Measurements from ENCODE around the gene SIPA1L3.
A peak's percentile ranks its signal among the peaks of the same experiment; 100 is the strongest.

SIPA1L3 gene

DNA sequence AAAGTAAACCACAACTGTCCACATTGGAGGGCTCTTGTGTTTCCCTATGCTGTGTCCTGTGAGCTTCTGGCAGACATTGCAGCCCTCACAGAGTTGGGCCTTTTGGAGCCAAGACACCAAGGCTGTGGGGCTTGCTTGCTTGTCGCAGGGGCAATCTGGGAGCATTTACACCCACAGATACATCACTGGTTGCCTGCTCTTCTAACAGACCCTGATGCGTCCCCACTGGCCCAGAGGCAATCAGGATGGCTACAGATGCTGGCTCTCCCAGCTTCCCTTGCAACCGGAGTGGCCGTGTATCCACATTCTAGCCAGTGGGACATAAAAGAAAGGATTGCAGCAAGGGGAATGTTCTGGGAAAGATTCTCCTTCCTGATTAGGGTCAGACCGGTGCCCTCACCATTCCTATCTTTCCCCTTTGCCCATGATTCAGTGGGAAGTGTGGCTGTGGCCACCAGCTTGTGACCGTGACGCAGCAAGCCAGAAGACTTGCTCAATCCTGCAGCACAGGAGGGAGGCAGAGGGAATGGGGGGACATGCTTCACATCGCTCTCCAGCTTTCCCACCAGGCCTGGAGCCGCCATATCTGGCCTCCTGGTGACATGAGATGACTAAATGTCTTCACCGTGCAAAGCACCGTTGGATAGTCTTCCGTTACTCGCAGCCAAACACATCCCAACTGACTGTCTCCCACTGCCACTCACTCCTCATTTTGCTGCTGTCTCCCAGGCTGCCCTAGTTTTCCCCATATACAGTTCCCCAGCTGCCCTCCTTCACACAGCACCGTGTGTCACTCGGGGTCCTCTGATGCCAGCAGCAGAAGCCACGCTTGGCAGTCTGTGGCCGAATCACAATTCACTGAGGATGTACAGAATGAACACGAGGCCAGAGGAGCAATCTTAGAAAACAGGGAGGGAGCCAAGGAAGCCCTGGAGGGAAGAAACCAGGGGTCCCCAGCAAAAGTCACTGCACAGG lies 166.1 kb downstream of the SIPA1L3 start:
- H3K18ac ChIP-seq (ENCODE audit: low read length) = no peak overlapping the region

DNA sequence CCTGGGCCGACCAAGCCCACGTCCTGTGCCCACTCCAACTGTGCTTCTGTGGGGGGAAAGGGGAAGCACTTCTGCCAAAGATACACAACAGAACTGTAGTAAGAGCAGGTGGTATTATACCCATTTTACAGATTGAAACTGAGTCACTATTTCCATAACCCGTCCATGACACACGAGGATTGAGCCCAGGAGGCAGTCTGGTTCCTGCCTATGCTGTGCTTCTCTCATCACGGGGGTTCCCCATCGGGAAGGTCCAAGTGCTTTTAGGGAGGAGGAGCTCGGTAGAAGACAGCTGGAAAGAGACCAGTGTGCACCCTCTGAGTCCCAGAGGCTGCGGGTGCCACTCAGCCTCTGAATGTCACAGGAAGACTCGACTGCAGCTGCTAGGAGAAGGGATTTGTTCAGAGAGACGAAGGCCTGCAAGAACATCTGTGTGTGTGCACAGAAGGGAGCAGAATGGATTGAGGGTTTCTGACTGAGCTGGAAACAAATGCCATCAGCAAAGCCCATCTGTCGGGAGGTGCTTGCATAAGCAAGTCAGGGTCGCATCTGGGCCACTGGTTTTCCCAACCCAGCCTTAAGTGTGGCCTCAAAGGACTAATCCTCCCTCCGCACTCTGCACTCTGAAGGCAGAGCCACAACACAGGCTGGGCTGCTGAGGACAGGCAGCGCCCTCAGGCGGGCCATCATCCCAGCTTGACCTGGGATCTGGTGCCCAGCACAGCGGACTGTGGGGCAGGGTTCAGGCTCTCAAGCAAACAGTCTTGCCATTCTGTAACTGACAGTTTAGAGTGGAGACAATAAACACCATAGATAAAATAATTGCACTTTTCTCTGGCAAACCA lies 167.1 kb downstream of the SIPA1L3 start:
- DNase-seq = peak; percentile 76
- no peak overlapping the region for H3K56ac ChIP-seq (ENCODE audit: low read length)
- no peak overlapping the region for H3K27ac ChIP-seq (ENCODE audit: low read depth, low read length)
- H4K8ac ChIP-seq (ENCODE audit: low read depth, low read length) = no peak overlapping the region
- H2BK15ac ChIP-seq (replicated peaks; ENCODE audit: low read depth) = no peak overlapping the region
- no peak overlapping the region for H3K4me3 ChIP-seq (ENCODE audit: low read length)
- no peaks in the 10 kb centered on the region for H3K4me1 ChIP-seq (ENCODE audit: control insufficient read depth, low read depth, low read length)
- no peak overlapping the region for H4K5ac ChIP-seq (ENCODE audit: low read length)
- H2AK5ac ChIP-seq (ENCODE audit: low read length) = no peak overlapping the region
- H3K79me1 ChIP-seq (ENCODE audit: low read length) = no peaks in the 10 kb centered on the region
- no peaks in the 10 kb centered on the region for H3K27me3 ChIP-seq (ENCODE audit: insufficient read depth, low read length, poor library complexity)
- H2BK120ac ChIP-seq (ENCODE audit: low read depth, low read length) = no peak overlapping the region
- no CpG with 5 or more reads among the region's 16 CpGs for WGBS (ENCODE audit: extremely low coverage, insufficient coverage, low lambda C conversion rate)
- no peak overlapping the region for H3K23ac ChIP-seq (ENCODE audit: low read length)
- H3K9ac ChIP-seq (ENCODE audit: low read length) = no peak overlapping the region
- H3K36me3 ChIP-seq (ENCODE audit: control insufficient read depth, insufficient read depth, low read length) = no peaks in the 10 kb centered on the region
- no peak overlapping the region for H3K18ac ChIP-seq (ENCODE audit: low read length)
- H3K4ac ChIP-seq (ENCODE audit: low read depth, low read length) = no peak overlapping the region
- no peak overlapping the region for H3K4me2 ChIP-seq (ENCODE audit: low read length)
- H3K79me2 ChIP-seq (ENCODE audit: control insufficient read depth, insufficient read depth, low read length) = no peaks in the 10 kb centered on the region
- no peak overlapping the region for H2BK5ac ChIP-seq (ENCODE audit: low read length)

More for the DNA sequence above, 166.1 kb downstream of the SIPA1L3 start:
- Histone ChIP-seq H3K4ac (ENCODE audit: low read depth, low read length) (no peak overlapping the region), H3K79me2 (ENCODE audit: control insufficient read depth, insufficient read depth, low read length) (no peaks in the 10 kb centered on the region), H2BK5ac (ENCODE audit: low read length) (no peak overlapping the region), H4K5ac (ENCODE audit: low read length) (no peak overlapping the region), H3K27ac (ENCODE audit: low read depth, low read length) (no peak overlapping the region), H3K79me1 (ENCODE audit: low read length) (no peaks in the 10 kb centered on the region), H4K8ac (ENCODE audit: low read depth, low read length) (no peak overlapping the region), H2AK5ac (ENCODE audit: low read length) (no peak overlapping the region), H3K27me3 (ENCODE audit: insufficient read depth, low read length, poor library complexity) (no peaks in the 10 kb centered on the region), H3K4me2 (ENCODE audit: low read length) (no peak overlapping the region), H3K36me3 (ENCODE audit: control insufficient read depth, insufficient read depth, low read length) (no peaks in the 10 kb centered on the region), H3K56ac (ENCODE audit: low read length) (no peak overlapping the region), H3K4me3 (ENCODE audit: low read length) (no peak overlapping the region), H3K23ac (ENCODE audit: low read length) (no peak overlapping the region), H2BK15ac (replicated peaks; ENCODE audit: low read depth) (no peak overlapping the region), H3K9ac (ENCODE audit: low read length) (no peak overlapping the region), H2BK120ac (ENCODE audit: low read depth, low read length) (no peak overlapping the region), H3K4me1 (ENCODE audit: control insufficient read depth, low read depth, low read length) (no peaks in the 10 kb centered on the region)
- DNase-seq = no peak
- WGBS (ENCODE audit: extremely low coverage, insufficient coverage, low lambda C conversion rate) = no CpG with 5 or more reads among the region's 18 CpGs

DNA sequence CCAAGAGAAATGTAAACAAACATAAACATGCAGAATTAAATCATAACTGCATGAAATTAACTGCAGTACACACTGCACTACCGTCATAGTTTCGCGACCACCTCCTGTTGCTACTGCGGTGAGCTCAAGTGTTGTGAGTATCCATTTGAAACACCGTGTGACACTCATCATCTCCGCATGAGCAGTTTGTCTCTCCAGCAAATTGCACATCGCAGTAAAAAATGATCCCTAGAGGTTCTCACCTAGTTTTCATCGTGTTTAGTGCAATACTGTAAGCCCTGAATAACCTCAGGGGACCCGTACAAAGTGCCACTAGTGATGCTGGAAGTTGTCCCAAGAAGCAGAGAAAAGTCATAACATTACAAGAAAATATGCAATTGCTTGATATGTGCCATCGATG lies 169.3 kb downstream of the SIPA1L3 start:
- Histone ChIP-seq H3K4me2 (ENCODE audit: low read length) (no peak overlapping the region), H3K4me3 (ENCODE audit: low read length) (no peak overlapping the region), H2BK15ac (replicated peaks; ENCODE audit: low read depth) (no peak overlapping the region), H3K27me3 (ENCODE audit: insufficient read depth, low read length, poor library complexity) (no peaks in the 10 kb centered on the region), H4K5ac (ENCODE audit: low read length) (no peak overlapping the region), H3K4me1 (ENCODE audit: control insufficient read depth, low read depth, low read length) (no peaks in the 10 kb centered on the region), H3K4ac (ENCODE audit: low read depth, low read length) (no peak overlapping the region), H4K8ac (ENCODE audit: low read depth, low read length) (no peak overlapping the region), H3K56ac (ENCODE audit: low read length) (no peak overlapping the region), H3K27ac (ENCODE audit: low read depth, low read length) (no peak overlapping the region), H3K36me3 (ENCODE audit: control insufficient read depth, insufficient read depth, low read length) (no peaks in the 10 kb centered on the region), H3K79me1 (ENCODE audit: low read length) (no peaks in the 10 kb centered on the region), H3K79me2 (ENCODE audit: control insufficient read depth, insufficient read depth, low read length) (no peaks in the 10 kb centered on the region), H2BK5ac (ENCODE audit: low read length) (no peak overlapping the region), H2BK120ac (ENCODE audit: low read depth, low read length) (no peak overlapping the region), H3K23ac (ENCODE audit: low read length) (no peak overlapping the region), H3K9ac (ENCODE audit: low read length) (no peak overlapping the region), H3K18ac (ENCODE audit: low read length) (no peak overlapping the region), H2AK5ac (ENCODE audit: low read length) (no peak overlapping the region)
- no CpG with 5 or more reads among the region's 10 CpGs for WGBS (ENCODE audit: extremely low coverage, insufficient coverage, low lambda C conversion rate)
- DNase-seq = no peak

DNA sequence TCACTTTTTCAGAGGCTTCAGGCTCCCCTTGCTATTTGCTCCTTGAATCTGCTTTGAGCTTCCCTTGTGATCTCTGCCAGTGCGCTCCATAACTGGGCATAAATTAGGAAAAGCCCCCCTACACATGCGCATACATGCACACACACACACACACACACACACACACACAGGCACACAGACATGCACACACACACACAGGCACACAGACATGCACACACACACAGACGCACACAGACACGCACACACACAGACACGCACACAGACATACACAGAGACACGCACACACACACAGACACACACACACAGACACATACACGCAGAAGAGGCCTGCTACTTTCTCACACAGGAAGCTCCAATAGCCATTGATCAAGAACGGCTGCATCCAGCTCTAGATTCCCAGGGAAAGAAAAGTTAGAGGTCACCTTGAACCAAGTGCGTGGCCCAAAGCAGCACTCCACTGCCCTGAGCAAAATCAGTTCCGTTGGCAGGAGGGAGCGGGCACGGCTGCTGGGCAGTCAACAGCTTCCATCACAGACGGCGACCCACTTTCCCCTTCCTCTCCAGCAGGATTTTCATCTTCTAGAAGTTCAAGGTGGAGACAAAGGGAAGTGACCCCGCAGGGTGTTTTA lies 171.4 kb downstream of the SIPA1L3 start:
- Histone ChIP-seq H3K27me3 (ENCODE audit: insufficient read depth, low read length, poor library complexity) (no peaks in the 10 kb centered on the region), H3K36me3 (ENCODE audit: control insufficient read depth, insufficient read depth, low read length) (no peaks in the 10 kb centered on the region), H2BK5ac (ENCODE audit: low read length) (no peak overlapping the region), H2BK15ac (replicated peaks; ENCODE audit: low read depth) (no peak overlapping the region), H3K79me2 (ENCODE audit: control insufficient read depth, insufficient read depth, low read length) (no peaks in the 10 kb centered on the region), H3K4me3 (ENCODE audit: low read length) (no peak overlapping the region), H3K27ac (ENCODE audit: low read depth, low read length) (no peak overlapping the region), H3K9ac (ENCODE audit: low read length) (no peak overlapping the region), H3K4ac (ENCODE audit: low read depth, low read length) (no peak overlapping the region), H4K5ac (ENCODE audit: low read length) (no peak overlapping the region), H3K56ac (ENCODE audit: low read length) (no peak overlapping the region), H2AK5ac (ENCODE audit: low read length) (no peak overlapping the region), H3K23ac (ENCODE audit: low read length) (no peak overlapping the region), H4K8ac (ENCODE audit: low read depth, low read length) (no peak overlapping the region), H3K4me2 (ENCODE audit: low read length) (no peak overlapping the region), H3K4me1 (ENCODE audit: control insufficient read depth, low read depth, low read length) (no peaks in the 10 kb centered on the region), H2BK120ac (ENCODE audit: low read depth, low read length) (no peak overlapping the region), H3K18ac (ENCODE audit: low read length) (no peak overlapping the region), H3K79me1 (ENCODE audit: low read length) (no peaks in the 10 kb centered on the region)
- DNase-seq = no peak
- WGBS (ENCODE audit: extremely low coverage, insufficient coverage, low lambda C conversion rate) = no CpG with 5 or more reads among the region's 15 CpGs

DNA sequence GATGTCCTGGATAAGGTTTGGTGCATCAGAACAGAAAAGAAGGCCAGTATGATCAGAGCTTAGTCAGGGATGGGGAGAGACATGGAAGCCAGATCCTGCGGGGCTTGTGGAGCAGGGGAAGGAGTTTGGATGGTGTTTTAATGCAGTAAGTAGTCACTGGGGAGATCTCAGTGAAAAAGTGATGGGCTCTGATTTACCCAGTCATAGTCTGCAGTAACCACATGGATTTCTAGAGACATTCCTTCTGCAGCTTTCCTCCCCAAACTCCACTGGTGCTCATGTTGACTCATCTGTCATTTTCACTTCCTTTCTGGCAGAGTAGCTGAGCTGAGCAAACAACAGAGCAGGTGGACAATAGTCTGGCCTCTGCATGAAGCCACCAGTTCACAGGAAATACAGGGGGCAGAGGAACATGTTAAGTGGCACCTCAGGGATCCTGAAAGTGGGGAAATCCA lies 172.9 kb downstream of the SIPA1L3 start:
- no peak overlapping the region for H2BK15ac ChIP-seq (replicated peaks; ENCODE audit: low read depth)
- H3K23ac ChIP-seq (ENCODE audit: low read length) = no peak overlapping the region
- H3K4me2 ChIP-seq (ENCODE audit: low read length) = no peak overlapping the region
- H2AK5ac ChIP-seq (ENCODE audit: low read length) = no peak overlapping the region
- H3K4me1 ChIP-seq (ENCODE audit: control insufficient read depth, low read depth, low read length) = no peaks in the 10 kb centered on the region
- H3K79me1 ChIP-seq (ENCODE audit: low read length) = no peaks in the 10 kb centered on the region
- H2BK5ac ChIP-seq (ENCODE audit: low read length) = no peak overlapping the region
- WGBS (ENCODE audit: extremely low coverage, insufficient coverage, low lambda C conversion rate) = no CpG with 5 or more reads among the region's 1 CpG
- no peak overlapping the region for H3K9ac ChIP-seq (ENCODE audit: low read length)
- H3K27me3 ChIP-seq (ENCODE audit: insufficient read depth, low read length, poor library complexity) = no peaks in the 10 kb centered on the region
- H3K79me2 ChIP-seq (ENCODE audit: control insufficient read depth, insufficient read depth, low read length) = no peaks in the 10 kb centered on the region
- no peak overlapping the region for H3K27ac ChIP-seq (ENCODE audit: low read depth, low read length)
- H3K18ac ChIP-seq (ENCODE audit: low read length) = no peak overlapping the region
- H4K8ac ChIP-seq (ENCODE audit: low read depth, low read length) = no peak overlapping the region
- DNase-seq = peak; percentile 37
- no peak overlapping the region for H3K56ac ChIP-seq (ENCODE audit: low read length)
- no peak overlapping the region for H3K4ac ChIP-seq (ENCODE audit: low read depth, low read length)
- H3K4me3 ChIP-seq (ENCODE audit: low read length) = no peak overlapping the region
- H4K5ac ChIP-seq (ENCODE audit: low read length) = no peak overlapping the region
- H3K36me3 ChIP-seq (ENCODE audit: control insufficient read depth, insufficient read depth, low read length) = no peaks in the 10 kb centered on the region
- H2BK120ac ChIP-seq (ENCODE audit: low read depth, low read length) = no peak overlapping the region

All from mesendoderm (in vitro differentiated cells).